B cell (primary cell): ENCODE results near the gene KAT14. TPM values are rescaled to one million over a fixed set of nuclear protein-coding genes. Genes with fewer than 3 reads are reported as not detected.

Experiments
- ATAC-seq: fragments of 200-7000 bp; cut with Tn5 transposase; one replicate; pipeline ENCODE4 v1.10.0; 2021; ENCODE audit warnings: low read depth, mild to moderate bottlenecking, moderate number of reproducible peaks, moderate library complexity
- CTCF ChIA-PET: fragments of 350-600 bp; sonication (Branson Sonifier 250); formaldehyde crosslinking; loops from one replicate; lab custom pipeline; 2021; ENCODE audit warnings: antibody characterized with exemption, inconsistent platforms; lab: Charles Lee
- POLR2A ChIA-PET: fragments of 350-600 bp; sonication (Branson Sonifier 250); formaldehyde crosslinking; loops from one replicate; lab custom pipeline; 2021; ENCODE audit warnings: antibody characterized with exemption; lab: Charles Lee
- DNase-seq: peaks from one replicate; pipeline ENCODE4 v3.0.0; 2013
- H2AFZ ChIP-seq: 2 replicates; pipeline ENCODE4 v1.6.1; 2012; ENCODE audit warnings: mild to moderate bottlenecking, low read depth, low read length; ENCODE audit not compliant: insufficient read depth, poor library complexity, severe bottlenecking
- H3K27ac ChIP-seq, 2 donors: 1 replicate in 1 of 2; 2 replicates in 1 of 2; pipeline ENCODE4 v1.5.1; 2012 to 2013; ENCODE audit warnings: low read length in 2 of 2, mild to moderate bottlenecking in 2 of 2, moderate library complexity in 1 of 2
- H3K27me3 ChIP-seq, 4 experiments: fragments of 200-600 bp in 1 of 4; sonication (generic) in 1 of 4; replicated peaks in 1 of 4; 1 replicate in 2 of 4; 2 replicates in 2 of 4; pipeline versions ENCODE4 v1.6.1 to v1.7.0; 2013 to 2016; ENCODE audit warnings: low read length in 3 of 4, mild to moderate bottlenecking in 2 of 4, mixed read lengths in 1 of 4, moderate library complexity in 1 of 4; ENCODE audit not compliant: insufficient read depth in 4 of 4, control insufficient read depth in 3 of 4; ENCODE audit errors: control extremely low read depth in 1 of 4
- H3K36me3 ChIP-seq, 2 experiments: replicated peaks in 1 of 2; 1 replicate in 1 of 2; 2 replicates in 1 of 2; pipeline versions ENCODE4 v1.6.1 to v1.7.1; 2013; ENCODE audit warnings: low read length in 1 of 2; ENCODE audit not compliant: insufficient read depth in 2 of 2, control insufficient read depth in 1 of 2; ENCODE audit errors: control extremely low read depth in 1 of 2, extremely low read depth in 1 of 2
- H3K4me1 ChIP-seq, 2 donors: fragments of 200-600 bp in 1 of 2; sonication (generic) in 1 of 2; 1 replicate in 1 of 2; 2 replicates in 1 of 2; pipeline versions ENCODE4 v1.5.1 to v1.6.1; 2013 to 2017; ENCODE audit warnings: low read length in 2 of 2; ENCODE audit not compliant: control insufficient read depth in 2 of 2, insufficient read depth in 2 of 2
- H3K4me2 ChIP-seq: replicated peaks from 2 replicates; pipeline ENCODE3; 2012; ENCODE audit warnings: mild to moderate bottlenecking, low read depth, low read length; ENCODE audit not compliant: poor library complexity, severe bottlenecking
- H3K4me3 ChIP-seq, 5 experiments: fragments of 200-600 bp in 1 of 5; sonication (generic) in 1 of 5; 1 replicate in 3 of 5; 2 replicates in 2 of 5; pipeline versions ENCODE4 v1.5.1 to v1.7.0; 2011 to 2016; ENCODE audit warnings: low read length in 4 of 5, mild to moderate bottlenecking in 4 of 5, low read depth in 2 of 5, control low read depth in 1 of 5, moderate library complexity in 1 of 5; ENCODE audit not compliant: insufficient read depth in 1 of 5; ENCODE audit errors: control extremely low read depth in 1 of 5, extremely low read depth in 1 of 5
- H3K79me2 ChIP-seq: fragments of 200-600 bp; sonication (generic); one replicate; pipeline ENCODE4 v1.6.0; 2016; ENCODE audit warnings: low read length; ENCODE audit not compliant: control insufficient read depth, insufficient read depth
- H3K9ac ChIP-seq: fragments of 200-600 bp; sonication (generic); 2 replicates; pipeline ENCODE4 v1.6.1; 2017; ENCODE audit warnings: mild to moderate bottlenecking, low read length, moderate library complexity
- H3K9me3 ChIP-seq, 3 donors: one replicate each; pipeline versions ENCODE4 v1.6.1 to v1.7.1; 2013; ENCODE audit warnings: low read length in 2 of 3; ENCODE audit not compliant: control insufficient read depth in 2 of 3, insufficient read depth in 1 of 3; ENCODE audit errors: control extremely low read depth in 1 of 3
- H4K20me1 ChIP-seq: 2 replicates; pipeline ENCODE4 v1.6.0; 2012; ENCODE audit warnings: mild to moderate bottlenecking, low read length; ENCODE audit not compliant: insufficient read depth, control insufficient read depth, poor library complexity, severe bottlenecking
- H3K27ac Mint-ChIP-seq: one replicate; pipeline ENCODE4 v1.8.0; 2021; ENCODE audit warnings: mixed read lengths
- H3K27me3 Mint-ChIP-seq: one replicate; pipeline ENCODE4 v1.8.0; 2021; ENCODE audit warnings: mixed read lengths
- H3K4me1 Mint-ChIP-seq: one replicate; pipeline ENCODE4 v1.8.0; 2021; ENCODE audit warnings: mixed read lengths
- H3K4me3 Mint-ChIP-seq: one replicate; pipeline ENCODE4 v1.8.0; 2021; ENCODE audit warnings: mixed read lengths
- H3K9me3 Mint-ChIP-seq: one replicate; pipeline ENCODE4 v1.8.0; 2022; ENCODE audit warnings: mixed read lengths; ENCODE audit not compliant: insufficient read depth
- EZH2 ChIP-seq: IDR thresholded peaks from 2 replicates; pipeline ENCODE4 v1.6.1; 2012; ENCODE audit warnings: borderline replicate concordance, low read depth, mild to moderate bottlenecking, moderate library complexity, low read length; ENCODE audit not compliant: insufficient read depth, poor library complexity, severe bottlenecking
- WGBS: methylation state at CpG from one replicate; pipeline ENCODE4 v1.1.5; 2013; ENCODE audit warnings: missing lambda C conversion rate; ENCODE audit not compliant: insufficient coverage; 5-methylcytosine and 5-hydroxymethylcytosine counted together
- intact Hi-C: fragments of 100-400 bp; cut with micrococcal nuclease; formaldehyde crosslinking; loops from one replicate; pipeline ENCODE4 v1.10.0; 2022
- polyA plus RNA-seq: library from polyadenylated mRNA; depleted of rRNA; stranded (reverse); fragments of >200 nt; gene quantifications from 2 replicates; pipeline ENCODE4 v1.2.3, GENCODE V29; 2012
- total RNA-seq, 2 donors: library from RNA; stranded (reverse); fragments of 120-200 nt in 1 of 2; gene quantifications; 1 replicate in 1 of 2; 2 replicates in 1 of 2; pipeline versions ENCODE4 v1.2.3 to v1.2.4, GENCODE V29; 2013 to 2022
- TF ChIP-seq, protein P1 (sequence below): fragments of 200-600 bp; IDR thresholded peaks from one replicate; pipeline ENCODE4 v1.8.0; 2022; ENCODE audit warnings: antibody characterized with exemption, mild to moderate bottlenecking

KAT14 gene
- total and polyA plus RNA-seq, 2 donors (not counting 1 experiment from before 2014, with no cell fraction given): 7.9 to 15.5 TPM

DNA sequence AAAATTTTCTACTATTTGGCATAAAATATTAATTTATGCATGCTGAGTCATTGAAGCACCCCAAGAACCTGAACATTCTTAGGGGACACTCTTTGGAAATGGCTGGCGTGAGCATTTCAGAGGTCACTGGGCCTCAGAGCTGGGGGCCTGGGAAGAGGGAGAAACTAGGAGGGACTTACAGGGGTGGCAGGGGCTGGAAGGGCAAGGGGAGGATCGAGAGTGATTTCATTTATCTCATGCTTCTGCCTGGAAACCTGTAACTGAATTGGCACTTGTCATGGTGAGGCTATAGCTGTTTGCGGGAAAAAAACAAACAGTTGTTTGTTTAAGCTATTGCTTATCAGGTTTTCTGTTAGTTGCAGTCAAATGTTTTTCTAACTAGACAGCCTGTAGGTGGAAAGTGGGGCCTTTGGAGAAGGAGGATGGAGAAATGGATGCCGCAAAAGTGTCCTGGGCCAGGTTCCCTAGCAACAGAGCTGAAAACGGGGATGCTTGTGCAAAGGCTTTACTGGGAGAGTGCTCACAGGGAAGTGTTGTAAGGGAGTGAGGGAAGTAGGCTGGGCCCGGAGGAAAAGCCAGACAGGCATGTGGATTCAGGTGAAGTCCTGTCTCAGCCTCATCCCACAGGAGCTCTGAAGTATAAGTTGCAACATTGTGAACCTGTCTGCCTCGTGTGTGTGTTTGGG, 36.4 kb upstream of the KAT14 start:
- H3K9me3 Mint-ChIP-seq: no peaks in the 10 kb centered on the region
- Histone ChIP-seq H3K36me3 (no peaks in the 10 kb centered on the region), H3K9ac (no peak overlapping the region), H3K27me3 (peaks cover 0 to 5% (median 2%) of the 10 kb centered on the region in 4 experiments), H3K9me3 (no peaks in the 10 kb centered on the region), H3K4me2 (no peak overlapping the region), H2AFZ (no peak overlapping the region), H3K4me3 (no peak overlapping the region), H3K4me1 (no peaks in the 10 kb centered on the region), H3K27ac (no peak overlapping the region), H4K20me1 (no peaks in the 10 kb centered on the region), H3K79me2 (no peaks in the 10 kb centered on the region)
- DNase-seq: no peak
- no peak overlapping the region for H3K27ac Mint-ChIP-seq
- ChIA-PET POLR2A (no interaction called here), CTCF (no interaction called here)
- peaks cover 25% of the 10 kb centered on the region for H3K27me3 Mint-ChIP-seq
- WGBS: 67% methylated on average over 7 of the region's 7 CpGs
- intact Hi-C loops: no loop called here
- TF ChIP-seq EZH2: no peak
- TF ChIP-seq, protein P1, sequence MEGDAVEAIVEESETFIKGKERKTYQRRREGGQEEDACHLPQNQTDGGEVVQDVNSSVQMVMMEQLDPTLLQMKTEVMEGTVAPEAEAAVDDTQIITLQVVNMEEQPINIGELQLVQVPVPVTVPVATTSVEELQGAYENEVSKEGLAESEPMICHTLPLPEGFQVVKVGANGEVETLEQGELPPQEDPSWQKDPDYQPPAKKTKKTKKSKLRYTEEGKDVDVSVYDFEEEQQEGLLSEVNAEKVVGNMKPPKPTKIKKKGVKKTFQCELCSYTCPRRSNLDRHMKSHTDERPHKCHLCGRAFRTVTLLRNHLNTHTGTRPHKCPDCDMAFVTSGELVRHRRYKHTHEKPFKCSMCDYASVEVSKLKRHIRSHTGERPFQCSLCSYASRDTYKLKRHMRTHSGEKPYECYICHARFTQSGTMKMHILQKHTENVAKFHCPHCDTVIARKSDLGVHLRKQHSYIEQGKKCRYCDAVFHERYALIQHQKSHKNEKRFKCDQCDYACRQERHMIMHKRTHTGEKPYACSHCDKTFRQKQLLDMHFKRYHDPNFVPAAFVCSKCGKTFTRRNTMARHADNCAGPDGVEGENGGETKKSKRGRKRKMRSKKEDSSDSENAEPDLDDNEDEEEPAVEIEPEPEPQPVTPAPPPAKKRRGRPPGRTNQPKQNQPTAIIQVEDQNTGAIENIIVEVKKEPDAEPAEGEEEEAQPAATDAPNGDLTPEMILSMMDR: no peak
- H3K4me1 Mint-ChIP-seq: no peaks in the 10 kb centered on the region
- no peak for ATAC-seq
- no peak overlapping the region for H3K4me3 Mint-ChIP-seq

DNA sequence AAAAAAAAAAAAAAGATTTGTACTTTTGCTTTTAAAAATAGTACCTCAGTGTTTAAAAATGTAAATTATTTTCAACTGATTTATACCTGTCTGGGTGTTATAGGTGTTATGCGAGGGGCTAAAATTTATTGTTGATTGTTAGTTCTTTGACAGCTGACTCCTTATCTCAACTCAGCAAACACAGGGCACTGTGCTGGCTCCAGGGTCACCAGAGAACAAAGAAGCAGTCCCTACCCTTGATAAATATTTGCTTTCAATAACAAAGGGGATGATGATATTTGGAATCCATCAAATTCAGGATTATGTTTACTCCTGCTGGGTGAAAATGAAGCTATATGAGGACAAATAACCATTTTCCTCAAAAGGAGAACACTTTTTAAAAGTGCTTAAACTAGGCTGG, 34.2 kb upstream of the KAT14 start:
- no CpG with 5 or more reads among the region's 1 CpG for WGBS
- ATAC-seq (no peak), DNase-seq (no peak)
- no peak overlapping the region for H3K27ac ChIP-seq
- H4K20me1 ChIP-seq: no peaks in the 10 kb centered on the region
- peaks cover 1 to 2% (median 2%) of the 10 kb centered on the region in 3 donors for H3K9me3 ChIP-seq
- no peak overlapping the region for H3K27ac Mint-ChIP-seq
- CTCF ChIA-PET: no interaction called here
- H3K27me3 Mint-ChIP-seq: peaks cover 25% of the 10 kb centered on the region
- no peak overlapping the region for H3K9ac ChIP-seq
- no peak overlapping the region for H3K4me2 ChIP-seq
- POLR2A ChIA-PET: no interaction called here
- no peak overlapping the region for H2AFZ ChIP-seq
- no peaks in the 10 kb centered on the region for H3K79me2 ChIP-seq
- H3K4me1 ChIP-seq: no peaks in the 10 kb centered on the region
- H3K36me3 ChIP-seq: no peaks in the 10 kb centered on the region
- H3K4me3 Mint-ChIP-seq: no peak overlapping the region
- intact Hi-C loops: no loop called here
- H3K27me3 ChIP-seq: peaks cover 0 to 5% (median under 1%) of the 10 kb centered on the region in 4 experiments
- H3K9me3 Mint-ChIP-seq: no peaks in the 10 kb centered on the region
- H3K4me3 ChIP-seq: no peak overlapping the region
- H3K4me1 Mint-ChIP-seq: no peaks in the 10 kb centered on the region
- TF ChIP-seq EZH2: no peak
- TF ChIP-seq, protein P1: no peak
